Muscle of arm (tissue), 12 donors: Measurements from ENCODE around the gene CYGB. TPM values are rescaled to one million over a fixed set of nuclear protein-coding genes. Genes with fewer than 3 reads are reported as not detected.
A peak's percentile ranks its signal among the peaks of the same experiment; 100 is the strongest.
"Not testable (repeated sequence)": the region's sequence is repeated elsewhere in the genome, so short reads cannot be mapped to it uniquely, and the experiment has no call there.

Experiments
- DNase-seq: peaks from one replicate; pipeline ENCODE4 v3.0.0-alpha.2; 2013
- polyA plus RNA-seq, 12 donors: library from polyadenylated mRNA; unstranded; fragments of 120-200 nt; gene quantifications; one replicate each; pipeline ENCODE4 v1.2.1, GENCODE V29; 2013; ENCODE audit not compliant: insufficient read length in 12 of 12

CYGB gene
- polyA plus RNA-seq, 12 donors = 12.8 to 35.3 (median 15.3) TPM; not detected in 1

GRCh38 chr17:76569607-76570279 is 32.2 kb upstream of the CYGB start:
- DNase-seq = no peak

- DNase-seq = no peak
Observed at GRCh38 chr17:76568811-76569221, 31.3 kb upstream of the CYGB start.

DNA sequence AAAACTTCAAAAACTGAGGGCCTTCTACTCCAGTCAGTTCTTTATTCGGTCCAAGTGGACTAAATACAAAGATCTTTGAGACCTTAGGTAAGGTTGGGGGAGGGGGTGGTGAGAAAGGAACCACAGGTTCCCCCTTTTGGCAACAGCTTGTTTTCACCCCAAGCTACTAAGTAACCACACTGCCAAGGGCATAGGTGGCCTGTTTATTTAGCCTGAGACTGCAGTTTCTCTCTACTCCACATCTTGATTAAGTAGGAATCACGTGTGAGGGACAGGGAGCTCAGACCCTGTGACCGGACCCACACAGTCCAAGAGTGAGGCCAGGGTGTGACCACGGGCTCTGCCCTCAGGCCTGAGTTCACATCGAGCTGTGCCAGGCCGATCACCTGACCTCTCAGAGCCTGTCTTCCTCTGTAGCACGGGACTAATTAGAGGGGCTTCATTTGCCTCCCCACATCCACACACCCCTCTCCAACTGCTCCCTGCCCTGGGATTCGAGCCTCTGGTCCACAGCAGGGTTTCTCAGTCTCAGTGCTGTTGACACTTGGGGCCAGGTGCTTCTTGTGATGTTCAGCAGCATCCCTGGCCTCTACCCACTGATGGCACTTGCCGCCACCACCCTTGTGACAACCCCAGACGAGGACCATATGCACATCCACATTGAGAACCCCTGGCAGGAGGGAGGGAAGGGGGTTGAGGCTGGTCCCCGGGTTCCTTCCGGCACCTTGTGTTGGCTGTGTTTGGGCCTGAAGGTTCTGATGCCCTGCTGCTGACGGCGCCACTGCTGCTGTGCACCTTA is 30.3 kb upstream of the CYGB start:
- DNase-seq = no peak

DNA sequence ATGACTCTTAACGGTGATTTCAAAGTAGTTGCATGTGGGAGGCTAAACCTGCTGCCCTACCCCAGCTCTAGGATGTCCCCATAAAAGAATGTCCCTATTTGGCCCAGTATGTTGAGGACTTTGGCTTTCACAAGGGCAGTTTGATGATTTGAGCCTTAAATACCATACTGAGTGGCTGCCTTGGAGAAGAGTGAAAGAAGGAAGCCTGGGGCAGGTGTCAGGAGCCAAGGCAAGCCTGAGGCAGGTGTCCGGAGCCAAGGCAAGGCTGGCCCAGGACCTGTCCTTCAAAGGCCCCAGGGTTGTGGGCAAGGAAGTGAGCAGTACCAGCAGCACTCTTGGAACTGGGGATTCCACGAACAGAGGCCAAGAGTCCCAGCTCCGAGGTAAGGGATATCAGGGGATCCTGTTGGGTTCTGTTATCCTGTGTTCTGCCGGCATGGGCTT is 29.5 kb upstream of the CYGB start:
- DNase-seq = no peak

DNA sequence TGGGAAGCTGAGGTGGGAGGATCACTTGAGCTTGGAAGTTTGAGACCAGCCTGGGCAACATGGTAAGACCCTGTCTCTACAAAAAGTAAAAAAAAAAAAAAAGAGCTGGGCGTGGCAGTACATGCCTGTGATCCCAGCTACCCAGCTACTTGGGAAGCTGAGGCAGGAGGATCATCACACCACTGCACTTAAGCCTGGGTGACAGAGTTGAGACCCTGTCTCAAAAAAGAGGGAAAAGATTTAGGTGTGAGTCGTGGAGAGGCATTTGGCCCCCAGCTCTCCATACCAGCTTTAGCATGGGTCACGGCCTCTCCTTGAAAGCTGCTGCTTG is 29.1 kb upstream of the CYGB start:
- DNase-seq = no peak

DNA sequence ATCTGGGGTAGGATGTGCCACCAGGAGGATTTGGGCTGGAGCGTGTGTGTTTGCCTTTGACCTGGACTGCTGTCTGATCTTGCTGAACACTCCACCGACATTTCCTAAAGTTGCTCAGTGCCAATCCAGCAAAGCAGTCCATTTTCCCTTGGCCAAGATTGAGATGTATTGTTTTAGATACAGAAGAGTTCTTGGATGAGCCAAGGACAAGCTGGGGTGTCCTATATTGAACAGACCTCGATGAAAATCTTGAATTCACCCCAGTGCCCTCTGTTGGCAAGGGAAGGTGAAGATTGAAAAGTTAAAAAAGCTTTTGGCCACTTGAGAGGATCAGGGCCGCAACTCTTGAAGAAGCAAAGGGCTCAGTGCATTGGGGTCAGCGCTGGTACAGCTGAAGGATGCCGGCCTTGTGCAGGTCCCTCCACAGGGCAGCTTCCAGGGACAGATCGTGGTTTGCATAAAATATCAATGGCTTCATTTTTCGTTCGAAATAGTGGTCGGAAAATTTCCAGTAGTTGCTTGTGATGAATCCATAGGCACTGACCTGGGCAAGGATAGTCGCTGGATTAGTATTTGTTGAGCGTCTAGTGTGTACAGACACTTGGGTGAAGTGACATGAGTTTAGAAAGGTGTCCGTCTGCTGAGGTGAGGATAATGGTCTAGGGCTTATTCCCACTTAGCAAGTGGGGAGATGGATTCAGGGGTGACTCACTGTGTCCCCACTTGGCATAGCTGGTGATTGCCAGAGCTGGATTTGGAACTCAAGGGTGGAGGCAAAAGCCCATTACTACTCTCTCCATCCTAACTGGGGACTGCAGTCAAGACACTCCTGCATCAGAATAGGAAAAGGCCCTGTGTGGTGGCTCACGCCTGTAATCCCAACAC is 28.5 kb upstream of the CYGB start:
- no peak for DNase-seq

- DNase-seq = not testable (repeated sequence)
Observed at GRCh38 chr17:76564991-76565727, 27.6 kb upstream of the CYGB start.

DNA sequence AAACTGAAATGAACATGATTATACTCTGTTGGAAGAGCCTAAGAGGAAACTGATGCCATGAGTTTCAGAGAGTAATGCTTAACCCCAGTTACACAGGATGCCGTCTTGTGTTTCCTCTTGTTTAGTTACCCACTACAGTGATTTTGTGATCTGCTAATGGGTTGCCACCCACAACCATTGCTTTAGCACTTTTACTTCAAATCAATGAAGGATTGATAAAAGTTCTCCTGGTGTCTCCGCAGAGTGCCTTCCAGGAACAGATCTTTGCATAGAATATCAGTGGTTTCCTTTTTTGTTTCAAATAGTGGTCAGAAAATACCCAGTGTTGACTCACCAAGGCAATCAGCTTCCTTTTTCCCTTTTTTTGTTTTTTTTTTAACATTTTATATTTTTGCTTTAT is 25.9 kb upstream of the CYGB start:
- not testable (repeated sequence) for DNase-seq

DNA sequence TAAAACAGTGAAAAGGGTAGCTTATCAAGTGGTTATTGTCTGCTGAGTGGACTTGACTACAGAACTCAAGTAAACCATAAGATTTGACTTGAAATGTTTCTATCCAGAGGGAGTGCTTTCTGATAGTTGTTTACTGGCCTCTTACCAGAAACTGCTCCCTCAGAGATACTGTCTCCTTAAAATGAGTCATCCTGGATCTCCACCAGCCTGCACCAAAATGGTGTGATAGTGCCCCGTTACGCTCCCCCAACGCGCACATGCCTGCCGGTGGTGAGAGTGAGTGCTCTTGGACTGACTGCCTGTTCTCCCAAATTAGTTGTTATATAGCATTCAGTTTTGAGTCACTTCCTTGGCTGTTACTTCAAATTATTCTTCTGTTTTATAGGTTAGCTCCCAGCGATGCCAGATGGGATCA is 25.2 kb upstream of the CYGB start:
- no peak for DNase-seq

DNA sequence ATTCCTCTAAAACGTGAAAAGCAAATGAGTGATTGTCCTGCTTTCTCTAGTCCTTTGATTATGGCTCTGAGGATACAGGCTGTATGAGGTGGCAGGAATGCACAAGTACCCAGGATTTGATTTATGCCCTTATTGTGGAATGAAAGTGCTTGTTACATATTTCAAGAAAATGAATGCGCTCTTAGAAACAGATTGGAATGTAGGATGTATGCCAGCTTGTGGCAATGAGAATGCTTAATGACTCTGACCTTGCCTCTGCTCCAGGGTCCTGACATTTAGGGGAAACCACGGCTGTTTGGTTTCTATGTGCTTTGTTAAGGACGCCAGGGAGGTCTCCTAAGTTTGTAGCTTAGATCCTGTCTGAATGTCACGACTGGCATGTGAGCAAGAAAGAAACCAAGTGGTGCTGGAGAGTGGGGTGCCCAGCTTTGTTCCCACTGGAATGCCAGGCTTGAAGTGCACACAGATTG is 24.3 kb upstream of the CYGB start:
- no peak for DNase-seq

- no peak for DNase-seq
Observed at GRCh38 chr17:76561332-76561731, 23.8 kb upstream of the CYGB start.

DNA sequence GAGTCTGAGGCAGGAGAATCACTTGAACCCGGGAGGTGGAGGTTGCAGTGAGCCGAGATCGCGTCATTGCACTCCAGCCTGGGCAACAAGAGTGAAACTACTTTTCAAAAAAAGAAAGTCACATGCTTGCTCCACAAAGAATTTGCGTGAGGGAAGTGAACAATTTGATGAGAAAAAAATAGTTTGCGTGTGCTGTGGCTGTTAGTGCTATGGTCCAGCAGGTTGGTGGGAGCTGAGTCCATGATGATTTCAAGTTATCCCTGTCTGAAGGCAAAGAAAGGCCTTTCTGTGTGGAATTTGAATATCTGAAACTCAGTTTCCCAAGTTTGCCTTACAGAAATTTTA is 23.3 kb upstream of the CYGB start:
- no peak for DNase-seq

DNA sequence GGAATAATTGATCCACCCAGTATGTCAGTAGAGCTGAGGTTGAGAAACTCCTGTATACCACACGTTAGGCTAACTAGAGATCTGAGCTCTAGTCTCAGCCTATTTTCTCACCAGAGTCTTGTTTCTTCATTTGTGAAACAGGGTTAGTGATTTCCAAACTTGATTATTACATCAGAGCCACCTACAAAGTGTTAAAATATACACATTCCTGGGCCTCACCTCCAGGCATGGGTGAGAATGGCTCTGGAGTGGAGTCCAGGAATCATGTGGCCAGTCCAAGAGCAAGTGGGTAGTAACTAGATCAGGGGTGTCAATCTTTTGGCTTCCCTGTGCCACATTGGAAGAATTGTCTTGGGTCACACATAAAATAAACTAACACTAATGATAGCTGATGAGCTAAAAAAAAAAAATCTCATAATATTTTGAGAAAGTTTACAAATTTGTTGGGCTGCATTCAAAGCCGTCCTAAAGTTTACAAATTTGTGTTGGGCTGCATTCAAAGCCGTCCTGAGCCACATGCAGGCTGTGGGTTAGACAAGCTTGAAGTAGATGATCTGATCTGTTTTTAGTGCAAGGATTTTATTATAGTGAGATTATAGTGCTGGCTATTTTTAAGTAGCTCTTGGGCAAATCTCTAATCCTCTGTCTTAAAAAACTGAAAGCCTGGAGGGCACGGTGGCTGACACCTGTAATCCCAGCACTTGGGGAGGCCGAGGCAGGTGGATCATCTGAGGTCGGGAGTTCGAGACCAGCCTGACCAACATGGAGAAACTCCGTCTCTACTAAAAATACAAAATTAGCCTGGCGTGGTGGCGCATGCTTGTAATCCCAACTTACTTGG is 22.7 kb upstream of the CYGB start:
- no peak for DNase-seq

- DNase-seq = not testable (repeated sequence)
Observed at GRCh38 chr17:76559460-76559859, 22.0 kb upstream of the CYGB start.

- no peak for DNase-seq
Observed at GRCh38 chr17:76558198-76559095, 20.9 kb upstream of the CYGB start.

DNA sequence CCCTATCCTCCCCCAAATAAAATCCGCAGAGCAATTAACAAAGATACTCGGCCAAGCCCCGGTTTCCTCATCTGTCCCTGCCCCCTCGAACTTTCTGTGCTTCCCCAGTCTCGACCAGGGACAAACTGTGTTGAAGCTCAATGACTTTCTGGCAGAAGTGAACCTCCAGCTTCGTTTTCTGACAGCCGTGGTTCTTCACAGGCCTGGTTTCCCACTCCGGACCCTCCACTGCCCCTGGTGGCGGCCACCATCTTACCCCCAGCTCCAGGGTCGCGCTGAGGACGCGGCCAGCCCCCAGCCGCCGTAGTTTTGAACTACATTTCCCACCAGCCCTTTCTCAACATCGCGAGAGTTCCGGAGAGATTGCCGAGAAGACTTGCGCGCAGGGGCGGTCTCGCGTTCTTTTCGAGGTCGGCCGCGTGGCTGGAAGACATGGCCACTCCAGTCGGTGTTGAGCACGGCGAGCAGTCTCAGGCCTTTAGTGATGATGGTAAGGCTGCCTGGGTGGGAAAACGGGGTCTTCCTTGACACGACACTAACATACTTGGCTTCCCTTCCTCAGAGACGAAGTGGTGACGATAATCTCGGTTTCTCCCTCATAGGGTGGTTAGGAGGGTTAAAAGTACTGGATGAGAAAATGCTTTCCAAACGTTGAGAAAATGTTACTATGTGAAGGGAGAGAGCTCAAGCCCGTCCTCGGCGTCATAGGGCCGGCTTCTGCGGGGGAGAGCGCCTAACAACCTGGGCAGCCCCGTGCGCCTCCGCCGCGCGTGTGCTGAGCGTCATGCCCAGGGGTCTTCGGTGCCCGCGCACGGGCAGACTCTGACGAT is 20.1 kb upstream of the CYGB start:
- peak; percentile 97 for DNase-seq

DNA sequence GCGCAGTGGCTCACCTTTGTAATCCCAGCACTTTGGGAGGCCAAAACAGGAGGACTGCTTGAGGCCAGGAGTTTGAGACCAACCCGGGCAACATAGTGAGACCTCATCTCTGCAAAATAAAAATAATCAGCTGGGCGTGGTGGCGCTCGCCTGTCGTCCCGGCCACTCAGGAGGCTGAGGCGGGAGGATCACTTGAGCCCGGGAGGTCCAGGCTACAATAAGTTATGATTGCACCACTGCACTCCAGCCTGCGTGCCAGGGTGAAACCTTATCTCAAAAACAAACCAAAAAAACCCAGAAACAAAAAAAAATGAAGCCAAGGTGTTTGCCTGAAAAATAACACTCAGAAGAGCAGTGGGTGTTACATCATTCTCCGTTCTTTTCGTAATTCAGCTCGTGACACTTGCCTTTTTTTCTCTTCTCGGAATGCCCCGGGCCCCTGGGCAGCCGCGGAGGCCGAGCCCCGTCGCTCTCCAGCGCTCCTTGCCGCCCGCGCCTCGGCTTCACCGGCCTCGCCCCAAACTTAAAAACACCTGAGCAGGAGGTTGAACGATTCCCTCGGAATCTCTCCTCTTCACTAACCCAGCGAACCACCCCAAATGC is 19.4 kb upstream of the CYGB start:
- no peak for DNase-seq

GRCh38 chr17:76554131-76554530 is 16.6 kb upstream of the CYGB start:
- DNase-seq = no peak
